Measurements from ENCODE around the gene ANO6.

DNA sequence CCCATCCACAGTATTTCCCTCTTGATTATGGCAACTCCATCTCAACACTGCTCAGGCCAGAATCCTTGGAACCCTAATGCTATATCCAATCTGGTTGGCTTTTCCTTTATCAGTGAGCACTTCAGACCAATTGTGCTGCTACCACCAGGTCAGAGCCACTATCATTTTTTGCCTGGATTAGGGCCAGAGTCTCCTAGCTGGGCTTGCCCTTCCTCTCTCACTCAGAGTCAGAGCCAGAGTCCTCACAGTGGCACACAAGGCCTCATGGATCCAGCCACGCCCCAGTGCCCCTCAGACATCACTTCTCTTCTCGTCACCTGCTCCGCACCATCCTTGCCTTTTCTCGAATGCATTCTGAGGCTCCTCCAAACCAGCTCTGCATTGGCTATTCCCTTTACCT, 211.1 kb downstream of the ANO6 start:
- TF ChIP-seq, protein P1, sequence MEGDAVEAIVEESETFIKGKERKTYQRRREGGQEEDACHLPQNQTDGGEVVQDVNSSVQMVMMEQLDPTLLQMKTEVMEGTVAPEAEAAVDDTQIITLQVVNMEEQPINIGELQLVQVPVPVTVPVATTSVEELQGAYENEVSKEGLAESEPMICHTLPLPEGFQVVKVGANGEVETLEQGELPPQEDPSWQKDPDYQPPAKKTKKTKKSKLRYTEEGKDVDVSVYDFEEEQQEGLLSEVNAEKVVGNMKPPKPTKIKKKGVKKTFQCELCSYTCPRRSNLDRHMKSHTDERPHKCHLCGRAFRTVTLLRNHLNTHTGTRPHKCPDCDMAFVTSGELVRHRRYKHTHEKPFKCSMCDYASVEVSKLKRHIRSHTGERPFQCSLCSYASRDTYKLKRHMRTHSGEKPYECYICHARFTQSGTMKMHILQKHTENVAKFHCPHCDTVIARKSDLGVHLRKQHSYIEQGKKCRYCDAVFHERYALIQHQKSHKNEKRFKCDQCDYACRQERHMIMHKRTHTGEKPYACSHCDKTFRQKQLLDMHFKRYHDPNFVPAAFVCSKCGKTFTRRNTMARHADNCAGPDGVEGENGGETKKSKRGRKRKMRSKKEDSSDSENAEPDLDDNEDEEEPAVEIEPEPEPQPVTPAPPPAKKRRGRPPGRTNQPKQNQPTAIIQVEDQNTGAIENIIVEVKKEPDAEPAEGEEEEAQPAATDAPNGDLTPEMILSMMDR (conservative IDR thresholded peaks at IDR 0.05; ENCODE audit: low read depth, low read length): no peak
- TF ChIP-seq EZH2phosphoT487 (IDR thresholded peaks at IDR 0.05; ENCODE audit: borderline replicate concordance, low read length): no peak

All from PC-3 (cell line).